HFF-Myc (cell line): ENCODE data around the gene TP53BP2.

Experiments used
- DNase-seq: peaks from one replicate; pipeline ENCODE4 v3.0.0-alpha.2; 2011; ENCODE audit warnings: low read depth; ENCODE audit errors: extremely low read depth
- H3K4me3 ChIP-seq: replicated peaks from 2 replicates; pipeline ENCODE4 v1.5.1; 2011; ENCODE audit warnings: low read depth, mild to moderate bottlenecking, control low read depth, low read length
- CTCF ChIP-seq: IDR thresholded peaks from 2 replicates; pipeline ENCODE4 v1.5.1; 2012; ENCODE audit warnings: mild to moderate bottlenecking, low read depth, low read length, control low read depth; ENCODE audit errors: missing control alignments

TP53BP2 gene

GRCh38 chr1:223755992-223756775, 89.6 kb downstream of the TP53BP2 start:
- no peak overlapping the region for H3K4me3 ChIP-seq
- no peak for TF ChIP-seq CTCF
- DNase-seq = no peak

- no peak for TF ChIP-seq CTCF
- H3K4me3 ChIP-seq = no peak overlapping the region
- no peak for DNase-seq
Observed at GRCh38 chr1:223755432-223755792, 90.3 kb downstream of the TP53BP2 start.

- TF ChIP-seq CTCF = no peak
- no peak overlapping the region for H3K4me3 ChIP-seq
- DNase-seq = no peak
Observed at GRCh38 chr1:223754681-223755431, 90.9 kb downstream of the TP53BP2 start.

- H3K4me3 ChIP-seq = no peak overlapping the region
- no peak for TF ChIP-seq CTCF
- no peak for DNase-seq
Observed at GRCh38 chr1:223752721-223753515, 92.8 kb downstream of the TP53BP2 start.

GRCh38 chr1:223751696-223752095, 94.1 kb downstream of the TP53BP2 start:
- no peak overlapping the region for H3K4me3 ChIP-seq
- DNase-seq = no peak
- no peak for TF ChIP-seq CTCF

- TF ChIP-seq CTCF = no peak
- no peak for DNase-seq
- H3K4me3 ChIP-seq = no peak overlapping the region
Observed at GRCh38 chr1:223750730-223751570, 94.8 kb downstream of the TP53BP2 start.
